Stimulated activated CD4-positive, alpha-beta T cell treated with anti-CD3 and anti-CD28 coated beads, Interleukin-12 subunit alpha, Interleukin-12 subunit beta, amount 100 ng/mL, for 48 hours (primary cell): Measurements from ENCODE around the gene SOX6.
"Not testable (repeated sequence)": the region's sequence is repeated elsewhere in the genome, so short reads cannot be mapped to it uniquely, and the experiment has no call there.

Source experiments
- DNase-seq, 3 donors: peaks; one replicate each; pipeline ENCODE4 v3.0.0-alpha.2; 2020; ENCODE audit warnings: low read depth in 2 of 3, low spot score in 1 of 3

The SOX6 gene

GRCh38 chr11:16058671-16059070, 297.7 kb downstream of the SOX6 start:
- DNase-seq, result no peak

GRCh38 chr11:16052750-16053149, 303.6 kb downstream of the SOX6 start:
- no peak for DNase-seq

DNA sequence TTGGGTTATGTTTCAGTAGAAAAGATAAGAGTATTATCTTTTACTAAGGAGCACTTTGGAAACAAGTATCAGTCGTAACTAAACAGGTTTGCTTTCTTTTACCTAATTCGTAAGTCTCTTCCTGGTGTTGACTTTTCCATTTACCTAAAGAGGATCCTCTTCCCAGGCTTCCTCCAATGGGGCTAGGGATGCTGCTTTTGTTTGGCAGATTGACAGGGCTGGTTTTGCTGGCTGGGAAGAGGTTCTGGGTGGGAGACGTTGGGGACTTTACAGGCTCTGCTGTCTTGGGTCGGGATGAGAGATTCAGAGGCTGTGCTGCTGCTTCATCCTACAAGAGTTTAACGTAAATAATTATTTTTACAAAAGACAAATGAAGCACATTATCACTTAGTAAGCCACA, 306.7 kb downstream of the SOX6 start:
- DNase-seq, result no peak

DNA sequence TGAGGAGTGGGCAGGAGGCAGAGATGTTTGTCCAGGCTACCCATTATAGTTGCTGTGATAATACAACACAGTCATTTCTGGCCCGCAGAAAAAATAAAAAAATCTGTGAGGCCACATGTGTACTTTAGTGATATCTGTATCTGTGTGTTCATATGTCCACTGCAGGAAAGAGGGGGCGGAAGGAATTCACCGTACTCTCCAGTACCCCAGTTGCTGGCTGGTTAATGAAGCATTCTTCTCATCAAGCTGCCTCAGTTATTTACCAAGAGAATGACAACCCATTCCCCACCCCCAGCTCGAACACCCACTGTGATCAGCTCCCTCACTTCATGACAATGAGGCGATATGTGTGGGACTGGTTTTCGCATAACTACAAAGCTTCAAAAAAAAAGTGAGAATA, 309.3 kb downstream of the SOX6 start:
- no peak for DNase-seq

DNA sequence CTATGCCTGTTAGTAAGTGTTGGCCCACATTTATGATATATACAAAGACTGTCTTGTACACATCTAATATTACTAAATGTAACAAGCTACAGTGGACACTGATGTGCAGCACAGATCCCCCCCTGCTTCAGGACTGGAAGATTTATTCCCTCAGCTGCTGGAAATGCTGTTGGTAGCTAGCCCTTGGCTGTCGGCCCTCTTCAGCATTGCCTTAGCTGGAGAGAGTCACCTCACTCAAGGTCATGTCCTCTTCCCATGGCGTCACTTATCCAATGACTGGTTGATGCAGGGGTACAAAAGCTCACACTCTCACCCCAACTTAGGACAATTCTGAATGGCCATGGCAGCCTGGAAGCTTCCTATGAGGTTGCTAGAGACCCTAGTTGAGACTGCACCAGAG, 312.7 kb downstream of the SOX6 start:
- no peak for DNase-seq

DNA sequence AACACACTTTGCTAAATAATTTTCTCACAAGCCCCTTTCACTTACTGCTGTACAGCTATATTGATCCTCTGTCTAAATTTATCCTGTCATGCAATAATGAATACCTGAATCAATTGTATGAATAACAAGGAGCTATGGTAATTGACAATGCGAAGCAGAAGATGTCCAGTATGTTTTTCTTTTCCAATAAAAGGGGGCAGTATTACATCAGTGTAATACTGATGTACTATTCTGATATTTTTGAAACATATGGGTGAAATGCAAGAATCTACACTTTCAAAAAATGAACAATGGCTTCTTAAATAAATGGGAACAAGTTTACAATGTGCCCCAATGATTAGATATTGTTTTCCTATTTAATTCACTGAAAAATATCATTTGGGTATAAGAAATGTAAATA, 315.1 kb downstream of the SOX6 start:
- no peak for DNase-seq

- DNase-seq, result no peak
Observed at GRCh38 chr11:16040151-16040550, 316.2 kb downstream of the SOX6 start.

- no peak for DNase-seq
Observed at GRCh38 chr11:16037179-16037578, 319.2 kb downstream of the SOX6 start.

DNA sequence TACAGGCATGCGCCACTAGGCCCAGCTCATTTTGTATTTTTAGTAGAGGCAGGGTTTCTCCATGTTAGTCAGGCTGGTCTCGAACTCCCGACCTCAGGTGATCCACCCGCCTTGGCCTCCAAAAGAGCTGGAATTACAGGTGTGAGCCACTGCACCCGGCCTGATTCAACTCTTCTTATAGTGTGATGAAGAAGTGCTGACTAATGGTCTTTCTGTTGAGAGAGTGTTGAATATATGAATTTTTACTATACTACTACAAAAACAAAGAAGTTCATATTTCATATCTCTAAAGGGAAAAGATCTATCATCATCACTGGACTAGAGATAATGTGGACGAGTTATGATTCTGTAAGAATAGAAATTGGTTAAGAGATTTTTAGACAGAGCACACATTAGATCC, 320.1 kb downstream of the SOX6 start:
- DNase-seq, result no peak

DNA sequence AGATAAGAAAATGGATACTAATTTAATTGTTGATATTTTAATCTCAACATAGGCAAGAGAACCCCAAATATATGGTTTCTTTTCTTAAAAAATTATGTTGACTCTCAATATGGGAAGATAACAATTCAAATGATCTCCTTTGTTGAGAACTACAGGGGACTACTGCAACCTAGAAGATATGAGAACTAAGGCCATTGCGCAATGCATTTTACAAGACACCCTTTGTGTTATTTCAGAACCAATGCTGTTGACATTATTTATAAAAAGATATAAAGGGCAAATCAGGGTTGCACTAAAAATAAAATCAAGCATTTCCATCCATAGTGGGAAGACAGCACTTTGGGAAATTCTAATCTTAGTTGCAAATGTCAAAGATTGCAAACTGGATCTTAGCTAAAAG, 322.3 kb downstream of the SOX6 start:
- DNase-seq, result no peak

DNA sequence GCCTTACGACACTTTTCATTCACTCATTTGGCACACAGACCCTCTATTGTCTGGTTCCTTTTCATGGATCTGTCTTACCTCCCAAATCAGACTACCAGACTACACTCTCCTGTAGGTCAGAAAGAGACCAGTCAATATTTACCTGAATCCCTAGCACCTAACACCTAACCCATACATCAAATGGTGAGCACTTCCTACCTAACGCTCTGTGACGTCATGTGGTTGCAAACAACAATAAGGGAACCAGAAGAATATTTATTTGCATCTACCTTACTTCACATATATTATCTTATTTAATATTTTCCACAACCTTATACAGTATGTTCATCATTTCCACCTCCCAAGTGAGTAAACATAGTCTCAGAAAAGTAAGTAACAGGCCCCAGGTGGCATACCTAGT, 323.4 kb downstream of the SOX6 start:
- no peak for DNase-seq

DNA sequence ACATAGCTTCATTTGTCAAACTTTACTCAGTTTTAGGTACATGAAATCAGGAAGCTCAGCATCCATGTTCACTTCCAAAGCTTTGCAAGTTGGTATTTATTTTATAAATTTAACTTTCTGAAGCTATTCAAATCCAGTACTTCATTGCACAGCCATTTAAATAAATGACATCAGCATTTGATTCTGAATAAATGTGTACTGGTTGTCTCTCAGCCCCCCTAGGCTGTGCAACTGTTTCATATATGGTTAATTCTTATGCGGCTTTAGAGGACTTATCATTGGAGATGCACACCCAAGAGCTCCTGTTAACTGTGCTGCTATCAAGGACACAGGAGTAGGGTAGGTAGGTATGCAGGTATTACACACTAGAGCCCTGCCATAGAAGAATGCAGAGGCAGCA, 325.1 kb downstream of the SOX6 start:
- no peak for DNase-seq

GRCh38 chr11:16030664-16031063, 325.7 kb downstream of the SOX6 start:
- DNase-seq, result no peak

- DNase-seq, result not testable (repeated sequence)
Observed at GRCh38 chr11:16029151-16029550, 327.2 kb downstream of the SOX6 start.

- DNase-seq, result no peak
Observed at GRCh38 chr11:16028419-16028818, 327.9 kb downstream of the SOX6 start.

DNA sequence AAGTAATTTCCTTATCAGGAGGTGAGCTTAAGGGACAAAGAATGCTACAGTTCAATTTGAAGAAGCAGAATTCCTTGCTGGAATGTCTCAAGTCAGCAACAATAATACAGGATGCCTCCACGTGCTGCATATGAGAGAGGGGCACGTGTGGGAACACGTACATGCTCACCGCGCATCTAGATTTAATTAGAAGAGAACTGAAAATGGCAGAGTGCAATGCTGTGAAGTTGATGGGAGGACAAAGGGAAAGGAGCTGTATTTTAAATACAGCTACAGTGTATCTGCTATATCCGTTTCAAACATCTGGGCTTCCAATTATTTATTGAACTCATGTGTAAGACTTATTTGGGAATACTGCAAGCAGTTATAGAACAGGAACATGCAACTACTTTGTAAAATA, 328.7 kb downstream of the SOX6 start:
- DNase-seq, result no peak

DNA sequence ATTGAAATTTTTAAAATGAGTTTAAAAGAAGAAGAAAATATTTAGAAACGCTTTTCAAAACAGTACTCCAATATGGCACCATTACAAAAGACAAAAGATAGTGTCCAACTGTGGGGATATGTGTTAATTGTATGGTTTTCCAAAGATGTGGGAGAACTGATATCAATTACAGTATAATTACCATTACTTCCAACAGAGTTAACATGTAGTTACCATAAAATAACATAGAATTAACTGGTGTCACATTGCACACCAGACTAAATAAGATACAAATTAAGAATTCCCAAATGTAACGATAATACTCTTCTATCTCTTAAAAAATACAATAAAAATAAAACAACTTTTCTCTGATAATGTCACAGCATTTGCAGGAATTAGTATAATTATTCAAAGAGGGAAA, 329.5 kb downstream of the SOX6 start:
- DNase-seq, result no peak

DNA sequence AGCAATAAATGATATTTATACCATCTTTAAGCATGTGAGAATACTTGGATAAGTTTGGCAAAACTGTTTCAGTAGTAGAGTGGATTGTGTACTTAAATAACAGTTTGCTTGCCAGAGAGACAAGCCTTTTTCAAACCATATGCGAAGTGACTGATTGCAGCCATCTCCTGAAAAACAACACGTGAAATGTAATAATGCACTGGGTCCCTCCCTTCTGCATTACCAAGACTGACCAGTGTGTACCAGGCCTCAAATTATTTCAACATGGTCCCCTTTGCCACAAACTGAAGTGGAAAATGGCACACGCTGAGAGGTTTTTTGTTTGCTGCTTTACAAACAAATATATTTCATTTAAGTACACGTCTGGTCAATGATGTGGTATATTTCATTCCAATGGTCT, 337.4 kb downstream of the SOX6 start:
- DNase-seq, result no peak

DNA sequence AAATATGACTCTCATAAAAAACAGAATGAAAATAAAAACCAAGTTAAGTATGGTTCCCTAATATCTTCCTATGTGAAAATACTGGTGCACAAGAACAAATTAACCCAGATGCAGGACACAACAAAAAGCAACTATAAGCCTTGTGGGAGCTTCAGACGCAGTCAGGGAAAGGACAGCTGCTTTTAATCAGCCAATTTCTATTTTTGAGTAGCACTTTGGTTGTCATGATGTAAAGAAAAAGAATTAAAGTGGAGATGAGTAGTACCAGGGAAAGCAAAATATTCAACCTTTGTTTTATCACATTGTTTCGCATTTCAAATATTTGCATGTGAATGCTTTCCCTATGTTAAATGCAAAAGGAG, 339.9 kb downstream of the SOX6 start:
- DNase-seq, result no peak

- no peak for DNase-seq
Observed at GRCh38 chr11:16015741-16016467, 340.4 kb downstream of the SOX6 start.

- DNase-seq, result no peak
Observed at GRCh38 chr11:16013649-16014275, 342.6 kb downstream of the SOX6 start.

GRCh38 chr11:16013242-16013641, 343.1 kb downstream of the SOX6 start:
- DNase-seq, result no peak

- no peak for DNase-seq
Observed at GRCh38 chr11:16012125-16012751, 344.1 kb downstream of the SOX6 start.
